ENCODE data around the gene TRPM4. TPM values are rescaled to one million over a fixed set of nuclear protein-coding genes. Genes with fewer than 3 reads are reported as not detected.
A peak's percentile ranks its signal among the peaks of the same experiment; 100 is the strongest.
"Not testable (repeated sequence)": the region's sequence is repeated elsewhere in the genome, so short reads cannot be mapped to it uniquely, and the experiment has no call there.

Gene TRPM4
- polyA plus RNA-seq, 6 donors from 2014 or later, result 0.45 TPM; not detected in 5

- Mint-ChIP-seq H3K27me3 (peaks cover 3 to 40% (median 31%) of the 10 kb centered on the region in 3 donors), H3K9me3 (no peaks in the 10 kb centered on the region), H3K4me1 (peaks cover 0 to 3% (median 0%) of the 10 kb centered on the region in 3 donors), H3K27ac (no peak overlapping the region), H3K36me3 (no peaks in the 10 kb centered on the region), H3K4me3 (no peak overlapping the region)
- DNase-seq, result no peak
- no peak for ATAC-seq (ENCODE audit: low read depth in 2 of 2)
Measured at GRCh38 chr19:49193822-49194394, 36.3 kb downstream of the TRPM4 start.

GRCh38 chr19:49194408-49194807 lies 36.8 kb downstream of the TRPM4 start:
- ATAC-seq (ENCODE audit: low read depth in 2 of 2), result no peak
- H3K4me1 Mint-ChIP-seq, result peaks cover 0 to 5% (median 0%) of the 10 kb centered on the region in 3 donors
- no peak overlapping the region for H3K27ac Mint-ChIP-seq

GRCh38 chr19:49196527-49197240 lies 39.1 kb downstream of the TRPM4 start:
- H3K4me1 Mint-ChIP-seq, result peaks cover 0 to 2% (median 0%) of the 10 kb centered on the region in 3 donors
- H3K36me3 Mint-ChIP-seq, result no peaks in the 10 kb centered on the region
- H3K27me3 Mint-ChIP-seq, result peaks cover 4 to 24% (median 15%) of the 10 kb centered on the region in 3 donors
- no peak for ATAC-seq (ENCODE audit: low read depth in 2 of 2)
- H3K9me3 Mint-ChIP-seq, result no peaks in the 10 kb centered on the region
- H3K27ac Mint-ChIP-seq, result peak overlapping the region in 1 of 6 donors; percentile 59
- DNase-seq, result no peak
- no peak overlapping the region for H3K4me3 Mint-ChIP-seq

More at GRCh38 chr19:49194408-49194807, 36.8 kb downstream of the TRPM4 start:
- Mint-ChIP-seq H3K27me3 (peaks cover 4 to 35% (median 26%) of the 10 kb centered on the region in 3 donors), H3K9me3 (no peaks in the 10 kb centered on the region), H3K36me3 (no peaks in the 10 kb centered on the region), H3K4me3 (no peak overlapping the region)
- no peak for DNase-seq

GRCh38 chr19:49200238-49200862 lies 42.8 kb downstream of the TRPM4 start:
- ATAC-seq (ENCODE audit: low read depth in 2 of 2) (no peak), DNase-seq (no peak)
- Mint-ChIP-seq H3K9me3 (no peaks in the 10 kb centered on the region), H3K27me3 (peaks cover 4 to 15% (median 6%) of the 10 kb centered on the region in 3 donors), H3K4me3 (no peak overlapping the region), H3K4me1 (peaks cover 0 to 2% (median 0%) of the 10 kb centered on the region in 3 donors), H3K27ac (peak overlapping the region in 2 of 6 donors; percentile 27 to 47), H3K36me3 (no peaks in the 10 kb centered on the region)

- Mint-ChIP-seq H3K4me3 (no peak overlapping the region), H3K27me3 (peaks cover 4 to 15% (median 6%) of the 10 kb centered on the region in 3 donors), H3K9me3 (no peaks in the 10 kb centered on the region), H3K36me3 (no peaks in the 10 kb centered on the region), H3K27ac (no peak overlapping the region), H3K4me1 (peaks cover 0 to 2% (median 0%) of the 10 kb centered on the region in 3 donors)
- DNase-seq (no peak), ATAC-seq (ENCODE audit: low read depth in 2 of 2) (no peak)
Measured at GRCh38 chr19:49201042-49201441, 43.5 kb downstream of the TRPM4 start.

GRCh38 chr19:49205114-49205513 lies 47.5 kb downstream of the TRPM4 start:
- ATAC-seq (ENCODE audit: low read depth in 2 of 2) (peak; percentile 51 to 62), DNase-seq (peak; percentile 9)
- peaks cover 12 to 28% (median 22%) of the 10 kb centered on the region in 3 donors for H3K4me1 Mint-ChIP-seq
- no peak overlapping the region for H3K4me3 Mint-ChIP-seq
- H3K36me3 Mint-ChIP-seq, result no peaks in the 10 kb centered on the region
- H3K27me3 Mint-ChIP-seq, result peaks cover 0 to 6% (median 0%) of the 10 kb centered on the region in 3 donors
- peak overlapping the region in 1 of 6 donors; percentile 33 for H3K27ac Mint-ChIP-seq
- H3K9me3 Mint-ChIP-seq, result no peaks in the 10 kb centered on the region

- Mint-ChIP-seq H3K27ac (peak overlapping the region in 3 of 6 donors; percentile 11 to 57 (median 29)), H3K4me1 (peaks cover 27 to 49% (median 43%) of the 10 kb centered on the region in 3 donors)
- H3K36me3 Mint-ChIP-seq; H3K27me3 Mint-ChIP-seq; ATAC-seq (ENCODE audit: low read depth in 2 of 2); H3K4me3 Mint-ChIP-seq; H3K9me3 Mint-ChIP-seq; DNase-seq: not testable (repeated sequence)
Measured at GRCh38 chr19:49209502-49209901, 51.9 kb downstream of the TRPM4 start.

- ATAC-seq (ENCODE audit: low read depth in 2 of 2), result peak; percentile 57 to 63
- peaks cover 27 to 49% (median 43%) of the 10 kb centered on the region in 3 donors for H3K4me1 Mint-ChIP-seq
- peaks cover 0 to 5% (median 0%) of the 10 kb centered on the region in 3 donors for H3K27me3 Mint-ChIP-seq
- H3K27ac Mint-ChIP-seq, result peak overlapping the region in 4 of 6 donors; percentile 11 to 79 (median 68)
- peak overlapping the region in 7 of 8 donors; percentile 35 to 72 (median 67) for H3K4me3 Mint-ChIP-seq
- H3K9me3 Mint-ChIP-seq, result peaks cover 0 to 2% (median 0%) of the 10 kb centered on the region in 7 donors
- DNase-seq, result peak; percentile 26
- no peaks in the 10 kb centered on the region for H3K36me3 Mint-ChIP-seq
Measured at GRCh38 chr19:49210108-49210900, 52.7 kb downstream of the TRPM4 start.

GRCh38 chr19:49210901-49211451 lies 53.4 kb downstream of the TRPM4 start:
- DNase-seq (no peak), ATAC-seq (ENCODE audit: low read depth in 2 of 2) (no peak)
- Mint-ChIP-seq H3K36me3 (no peaks in the 10 kb centered on the region), H3K4me1 (peaks cover 27 to 49% (median 43%) of the 10 kb centered on the region in 3 donors), H3K27me3 (peaks cover 0 to 5% (median 0%) of the 10 kb centered on the region in 3 donors), H3K9me3 (peaks cover 0 to 2% (median 0%) of the 10 kb centered on the region in 7 donors), H3K27ac (peak overlapping the region in 1 of 6 donors; percentile 91), H3K4me3 (peak overlapping the region in 3 of 8 donors; percentile 30 to 68 (median 62))

GRCh38 chr19:49212016-49212701 lies 54.6 kb downstream of the TRPM4 start:
- DNase-seq, result no peak
- Mint-ChIP-seq H3K27ac (no peak overlapping the region), H3K4me1 (peaks cover 27 to 49% (median 40%) of the 10 kb centered on the region in 3 donors), H3K9me3 (peaks cover 0 to 2% (median 0%) of the 10 kb centered on the region in 7 donors), H3K27me3 (peaks cover 0 to 5% (median 0%) of the 10 kb centered on the region in 3 donors), H3K36me3 (no peaks in the 10 kb centered on the region), H3K4me3 (peak overlapping the region in 3 of 8 donors; percentile 16 to 65 (median 41))
- ATAC-seq (ENCODE audit: low read depth in 2 of 2), result no peak

- Mint-ChIP-seq H3K27me3 (peaks cover 0 to 5% (median 0%) of the 10 kb centered on the region in 3 donors), H3K4me3 (no peak overlapping the region), H3K9me3 (peaks cover 0 to 2% (median 0%) of the 10 kb centered on the region in 7 donors), H3K4me1 (peaks cover 20 to 32% (median 30%) of the 10 kb centered on the region in 3 donors), H3K27ac (no peak overlapping the region), H3K36me3 (no peaks in the 10 kb centered on the region)
- ATAC-seq (ENCODE audit: low read depth in 2 of 2) (no peak), DNase-seq (no peak)
Measured at GRCh38 chr19:49213791-49214190, 56.2 kb downstream of the TRPM4 start.

- H3K27ac Mint-ChIP-seq, result no peak overlapping the region
- no peak for DNase-seq
- H3K27me3 Mint-ChIP-seq, result peaks cover 0 to 5% (median 0%) of the 10 kb centered on the region in 3 donors
- ATAC-seq (ENCODE audit: low read depth in 2 of 2), result no peak
- no peaks in the 10 kb centered on the region for H3K36me3 Mint-ChIP-seq
- H3K9me3 Mint-ChIP-seq, result peaks cover 0 to 2% (median 0%) of the 10 kb centered on the region in 7 donors
- peaks cover 17 to 25% (median 25%) of the 10 kb centered on the region in 3 donors for H3K4me1 Mint-ChIP-seq
- H3K4me3 Mint-ChIP-seq, result no peak overlapping the region
Measured at GRCh38 chr19:49214701-49215100, 57.1 kb downstream of the TRPM4 start.
